Measurements from ENCODE around the gene AFMID.
"Not testable (repeated sequence)": the region's sequence is repeated elsewhere in the genome, so short reads cannot be mapped to it uniquely, and the experiment has no call there.

Gene AFMID

GRCh38 chr17:78252701-78253635 lies 65.8 kb downstream of the AFMID start:
- FAIRE-seq (no peak), DNase-seq (ENCODE audit: insufficient read length, low spot score) (no peak)

- DNase-seq (ENCODE audit: insufficient read length, low spot score); FAIRE-seq: not testable (repeated sequence)
These were observed 66.4 kb downstream of the AFMID start for GRCh38 chr17:78253636-78253945.

GRCh38 chr17:78253946-78254672 lies 66.9 kb downstream of the AFMID start:
- peak; percentile 93 for DNase-seq (ENCODE audit: insufficient read length, low spot score)
- peak; percentile 90 for FAIRE-seq

- no peak for FAIRE-seq
- DNase-seq (ENCODE audit: insufficient read length, low spot score) = no peak
These were observed 68.0 kb downstream of the AFMID start for GRCh38 chr17:78255029-78255656.

GRCh38 chr17:78255953-78256706 lies 69.0 kb downstream of the AFMID start:
- DNase-seq (ENCODE audit: insufficient read length, low spot score) (no peak), FAIRE-seq (no peak)

GRCh38 chr17:78256707-78257591 lies 69.8 kb downstream of the AFMID start:
- no peak for FAIRE-seq
- no peak for DNase-seq (ENCODE audit: insufficient read length, low spot score)

Measured in HTR-8/SVneo (cell line).